ENCODE results near the gene WIPI1.
A peak's percentile ranks its signal among the peaks of the same experiment; 100 is the strongest.
"Not testable (repeated sequence)": the region's sequence is repeated elsewhere in the genome, so short reads cannot be mapped to it uniquely, and the experiment has no call there.

Gene WIPI1

GRCh38 chr17:68384941-68385340 lies 72.4 kb downstream of the WIPI1 start:
- intact Hi-C loops (cut with micrococcal nuclease): no loop called here
- Mint-ChIP-seq H3K4me3 (no peak overlapping the region), H3K27me3 (no peaks in the 10 kb centered on the region), H3K9me3 (no peaks in the 10 kb centered on the region), H3K4me1 (ENCODE audit: low read depth) (peaks cover 43% of the 10 kb centered on the region), H3K36me3 (ENCODE audit: low read depth) (no peaks in the 10 kb centered on the region), H3K27ac (no peak overlapping the region)

DNA sequence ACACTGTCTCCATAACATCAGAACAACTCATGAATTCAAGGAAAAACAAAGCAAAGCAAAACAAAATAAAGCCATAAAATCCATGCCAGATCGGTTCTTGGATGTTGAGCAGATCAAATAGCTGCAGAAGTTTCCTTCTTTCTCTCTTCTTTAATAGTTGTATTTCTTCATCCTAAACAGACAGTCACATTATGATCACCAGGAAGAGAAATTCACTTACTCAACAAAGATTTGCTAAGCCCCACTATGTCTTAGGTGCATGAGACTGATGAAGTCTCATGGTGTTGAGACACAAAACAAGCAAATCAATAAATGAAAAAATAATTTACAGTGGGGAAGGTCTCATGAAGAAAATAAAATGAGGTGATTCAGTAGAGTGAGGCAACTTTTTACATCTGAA lies 72.8 kb downstream of the WIPI1 start:
- Mint-ChIP-seq H3K27me3 (no peaks in the 10 kb centered on the region), H3K4me1 (ENCODE audit: low read depth) (peaks cover 41% of the 10 kb centered on the region), H3K4me3 (no peak overlapping the region), H3K27ac (no peak overlapping the region), H3K9me3 (no peaks in the 10 kb centered on the region), H3K36me3 (ENCODE audit: low read depth) (no peaks in the 10 kb centered on the region)
- intact Hi-C loops (cut with micrococcal nuclease): no loop called here

- no peaks in the 10 kb centered on the region for H3K9me3 Mint-ChIP-seq
- intact Hi-C loops (cut with micrococcal nuclease): no loop called here
- H3K27ac Mint-ChIP-seq: no peak overlapping the region
- H3K4me3 Mint-ChIP-seq: no peak overlapping the region
- peaks cover 38% of the 10 kb centered on the region for H3K4me1 Mint-ChIP-seq (ENCODE audit: low read depth)
- H3K36me3 Mint-ChIP-seq (ENCODE audit: low read depth): no peaks in the 10 kb centered on the region
- no peaks in the 10 kb centered on the region for H3K27me3 Mint-ChIP-seq
Observed at GRCh38 chr17:68383443-68384321, 73.6 kb downstream of the WIPI1 start.

- H3K27me3 Mint-ChIP-seq: no peaks in the 10 kb centered on the region
- no peaks in the 10 kb centered on the region for H3K36me3 Mint-ChIP-seq (ENCODE audit: low read depth)
- H3K4me3 Mint-ChIP-seq: no peak overlapping the region
- intact Hi-C loops (cut with micrococcal nuclease): no loop called here
- no peaks in the 10 kb centered on the region for H3K9me3 Mint-ChIP-seq
- H3K4me1 Mint-ChIP-seq (ENCODE audit: low read depth): peaks cover 44% of the 10 kb centered on the region
- no peak overlapping the region for H3K27ac Mint-ChIP-seq
Observed at GRCh38 chr17:68383120-68383442, 74.2 kb downstream of the WIPI1 start.

- Mint-ChIP-seq H3K27me3 (no peaks in the 10 kb centered on the region), H3K27ac (no peak overlapping the region), H3K4me1 (ENCODE audit: low read depth) (peaks cover 49% of the 10 kb centered on the region), H3K9me3 (no peaks in the 10 kb centered on the region), H3K36me3 (ENCODE audit: low read depth) (no peaks in the 10 kb centered on the region), H3K4me3 (no peak overlapping the region)
- intact Hi-C loops (cut with micrococcal nuclease): no loop called here
Observed at GRCh38 chr17:68382582-68383085, 74.7 kb downstream of the WIPI1 start.

DNA sequence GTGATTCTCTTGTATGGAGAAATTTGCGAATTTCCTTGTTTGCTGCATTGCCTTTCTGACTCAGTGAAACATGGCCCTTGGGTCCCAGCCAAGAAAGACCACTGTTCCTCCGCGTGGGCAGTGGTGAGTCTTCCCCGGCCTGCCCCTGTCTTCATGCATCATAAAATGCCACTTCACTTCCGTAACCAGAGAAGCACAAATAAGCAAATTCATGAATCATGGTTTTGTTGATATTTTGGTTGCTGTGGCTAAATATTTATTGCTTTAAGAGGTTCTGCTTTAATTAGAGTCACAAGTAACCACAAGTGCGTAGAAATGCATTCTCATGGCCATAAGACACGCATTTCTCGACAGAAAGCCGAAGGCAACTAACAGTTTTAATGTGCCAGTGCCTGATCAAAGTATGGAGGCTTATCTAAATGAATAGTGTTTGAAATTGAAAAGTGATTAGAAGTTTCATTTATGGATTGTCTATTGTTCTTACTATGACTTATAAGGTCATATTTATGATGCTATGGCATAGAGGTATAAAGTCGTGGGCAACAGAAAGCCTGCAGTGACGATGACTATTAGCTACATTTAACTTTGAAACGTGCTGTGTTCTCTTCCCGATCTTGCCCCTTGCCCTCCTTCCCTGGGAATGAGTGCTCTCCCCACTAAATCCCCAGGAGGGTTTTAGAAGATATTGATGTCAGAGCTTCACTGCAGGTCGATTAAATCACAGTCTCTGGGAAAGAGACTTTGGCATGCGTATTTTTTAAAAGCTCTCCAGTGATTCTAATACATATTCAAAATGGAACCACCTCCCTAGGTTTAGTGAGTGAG lies 76.0 kb downstream of the WIPI1 start:
- no peak overlapping the region for H3K4me3 Mint-ChIP-seq
- H3K36me3 Mint-ChIP-seq (ENCODE audit: low read depth): no peaks in the 10 kb centered on the region
- peaks cover 49% of the 10 kb centered on the region for H3K4me1 Mint-ChIP-seq (ENCODE audit: low read depth)
- peak overlapping the region; percentile 76 for H3K27ac Mint-ChIP-seq
- H3K27me3 Mint-ChIP-seq: no peaks in the 10 kb centered on the region
- H3K9me3 Mint-ChIP-seq: no peaks in the 10 kb centered on the region
- intact Hi-C loops (cut with micrococcal nuclease): no loop called here

DNA sequence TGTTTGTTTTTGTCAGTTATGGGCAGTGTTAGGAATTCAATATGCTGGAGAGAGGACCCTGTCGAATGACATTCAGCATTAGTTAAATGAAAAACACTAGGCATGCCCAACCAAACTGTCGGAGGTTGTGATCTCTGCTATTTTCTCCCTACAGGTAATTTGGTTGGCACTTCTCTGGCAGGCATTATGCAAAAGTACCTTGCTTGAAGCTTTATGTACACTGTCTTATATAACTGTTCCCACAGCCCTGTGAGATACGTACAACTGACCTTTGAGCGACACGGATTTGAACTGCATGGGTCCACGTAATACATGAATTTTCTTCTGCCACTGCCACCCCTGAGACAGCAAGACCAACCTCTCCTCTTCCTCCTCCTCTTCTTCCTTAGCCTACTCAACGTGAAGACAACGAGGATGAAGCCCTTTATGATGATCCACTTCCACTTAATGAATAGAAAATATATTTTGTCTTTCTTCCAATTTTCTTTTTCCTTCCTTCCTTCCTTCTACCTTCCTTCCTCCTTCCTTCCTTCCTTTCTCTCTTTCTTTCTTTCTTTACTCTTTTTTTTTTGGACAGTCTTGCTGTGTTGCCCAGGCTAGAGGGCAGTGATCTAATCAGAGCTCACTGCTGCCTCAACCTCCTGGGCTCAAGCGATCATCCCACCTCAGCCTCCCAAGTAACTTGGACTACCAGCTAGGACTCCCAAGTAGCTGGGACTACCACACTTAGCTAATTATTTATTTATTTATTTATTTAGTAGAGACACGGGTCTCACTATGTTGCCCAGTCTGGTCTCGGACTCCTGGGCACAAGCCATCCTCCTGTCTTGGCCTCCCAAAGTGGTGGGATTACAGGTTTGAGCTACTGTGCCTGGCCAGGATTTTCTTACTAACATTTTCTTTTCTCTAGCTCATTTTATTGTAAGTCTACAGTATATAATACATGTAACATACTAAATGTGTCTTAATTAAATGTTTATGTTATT lies 77.3 kb downstream of the WIPI1 start:
- H3K4me1 Mint-ChIP-seq (ENCODE audit: low read depth): peaks cover 49% of the 10 kb centered on the region
- no peak overlapping the region for H3K27ac Mint-ChIP-seq
- no peak overlapping the region for H3K4me3 Mint-ChIP-seq
- intact Hi-C loops (cut with micrococcal nuclease): loop anchor here (2.0 kb wide), 1 partner anchor 91 kb away; no protein-coding TSS in a partner anchor
- no peaks in the 10 kb centered on the region for H3K27me3 Mint-ChIP-seq
- no peaks in the 10 kb centered on the region for H3K36me3 Mint-ChIP-seq (ENCODE audit: low read depth)
- H3K9me3 Mint-ChIP-seq: no peaks in the 10 kb centered on the region

DNA sequence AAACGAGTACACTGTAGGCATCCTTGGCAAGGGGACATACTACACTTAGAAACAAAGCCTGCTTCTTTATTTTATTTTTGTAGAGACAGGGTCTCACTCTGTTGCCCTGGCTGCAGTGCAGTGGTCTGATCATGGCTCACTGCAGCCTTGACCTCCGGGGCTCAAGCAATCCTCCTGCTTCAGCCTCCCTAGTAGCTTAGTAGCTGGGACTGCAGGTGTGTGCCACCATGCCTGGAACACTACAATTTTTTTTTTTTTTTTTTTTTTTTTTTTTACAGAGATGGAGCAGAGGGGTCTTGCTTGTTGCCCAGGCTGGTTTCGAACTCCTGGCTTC lies 78.2 kb downstream of the WIPI1 start:
- intact Hi-C loops (cut with micrococcal nuclease): loop anchor here (2.0 kb wide), 1 partner anchor 90 kb away; no protein-coding TSS in a partner anchor
- no peaks in the 10 kb centered on the region for H3K27me3 Mint-ChIP-seq
- H3K36me3 Mint-ChIP-seq (ENCODE audit: low read depth): no peaks in the 10 kb centered on the region
- H3K4me3 Mint-ChIP-seq: no peak overlapping the region
- peaks cover 44% of the 10 kb centered on the region for H3K4me1 Mint-ChIP-seq (ENCODE audit: low read depth)
- peak overlapping the region; percentile 55 for H3K27ac Mint-ChIP-seq
- H3K9me3 Mint-ChIP-seq: no peaks in the 10 kb centered on the region

GRCh38 chr17:68378268-68379176 lies 78.8 kb downstream of the WIPI1 start:
- peak overlapping the region; percentile 5 for H3K4me3 Mint-ChIP-seq
- H3K9me3 Mint-ChIP-seq: no peaks in the 10 kb centered on the region
- no peaks in the 10 kb centered on the region for H3K27me3 Mint-ChIP-seq
- H3K36me3 Mint-ChIP-seq (ENCODE audit: low read depth): no peaks in the 10 kb centered on the region
- peaks cover 38% of the 10 kb centered on the region for H3K4me1 Mint-ChIP-seq (ENCODE audit: low read depth)
- peak overlapping the region; percentile 55 for H3K27ac Mint-ChIP-seq
- intact Hi-C loops (cut with micrococcal nuclease): loop anchor here (2.0 kb wide), 1 partner anchor 90 kb away; no protein-coding TSS in a partner anchor

DNA sequence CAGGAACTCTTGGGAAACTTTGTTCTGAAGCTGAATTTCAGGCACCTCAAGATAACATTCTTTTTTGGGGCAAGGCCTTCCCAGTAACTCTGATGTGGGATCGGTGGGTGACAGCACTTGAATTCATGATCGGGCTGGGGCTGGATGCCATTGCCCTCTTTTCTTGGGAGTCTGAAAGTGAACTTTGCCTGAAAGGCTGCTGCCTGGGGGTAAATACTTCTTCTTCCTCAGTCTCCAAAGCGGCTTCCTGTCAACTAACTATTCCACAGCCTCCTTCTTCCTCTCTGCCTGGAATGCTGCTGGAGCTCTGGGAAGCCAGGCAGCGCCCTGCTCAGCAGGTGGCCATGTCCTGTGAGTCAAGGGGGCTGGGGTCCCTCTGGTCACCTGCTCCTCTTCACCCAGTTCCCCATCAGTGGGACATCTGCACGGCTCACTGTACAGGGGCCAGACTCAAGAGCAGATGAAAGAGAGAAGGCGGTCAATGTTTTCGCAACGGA lies 79.5 kb downstream of the WIPI1 start:
- H3K36me3 Mint-ChIP-seq (ENCODE audit: low read depth): no peaks in the 10 kb centered on the region
- H3K4me3 Mint-ChIP-seq: peak overlapping the region; percentile 51
- H3K9me3 Mint-ChIP-seq: no peaks in the 10 kb centered on the region
- peak overlapping the region; percentile 55 for H3K27ac Mint-ChIP-seq
- peaks cover 35% of the 10 kb centered on the region for H3K4me1 Mint-ChIP-seq (ENCODE audit: low read depth)
- intact Hi-C loops (cut with micrococcal nuclease): loop anchor here (2.0 kb wide), 1 partner anchor 89 kb away; no protein-coding TSS in a partner anchor
- H3K27me3 Mint-ChIP-seq: no peaks in the 10 kb centered on the region

- Mint-ChIP-seq H3K36me3 (ENCODE audit: low read depth) (peaks cover 14% of the 10 kb centered on the region), H3K4me1 (ENCODE audit: low read depth) (peaks cover 26% of the 10 kb centered on the region)
- H3K4me3 Mint-ChIP-seq; intact Hi-C loops (cut with micrococcal nuclease); H3K27ac Mint-ChIP-seq; H3K9me3 Mint-ChIP-seq; H3K27me3 Mint-ChIP-seq: not testable (repeated sequence)
Observed at GRCh38 chr17:68376178-68376577, 81.1 kb downstream of the WIPI1 start.

DNA sequence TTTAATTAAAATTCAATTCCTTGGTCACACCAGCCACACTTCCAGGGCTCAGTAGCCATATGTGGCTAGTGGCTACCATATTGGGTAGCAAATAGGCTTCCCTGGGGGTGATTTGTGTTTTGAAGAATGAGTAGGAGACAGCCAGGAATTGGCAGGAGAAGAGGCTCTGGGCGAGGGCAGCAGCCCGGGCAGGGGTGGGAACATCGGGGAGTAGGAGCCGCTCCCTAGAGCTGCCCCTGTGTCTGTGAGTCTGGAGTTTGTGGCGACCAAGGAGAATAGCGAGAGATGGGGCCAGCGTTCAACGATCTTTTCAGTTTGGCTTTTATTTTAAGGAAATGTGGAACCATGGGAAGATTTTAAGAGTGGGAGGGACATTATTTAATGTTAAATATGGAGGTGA lies 81.7 kb downstream of the WIPI1 start:
- no peak overlapping the region for H3K27ac Mint-ChIP-seq
- no peak overlapping the region for H3K4me3 Mint-ChIP-seq
- intact Hi-C loops (cut with micrococcal nuclease): no loop called here
- no peaks in the 10 kb centered on the region for H3K27me3 Mint-ChIP-seq
- H3K4me1 Mint-ChIP-seq (ENCODE audit: low read depth): peaks cover 20% of the 10 kb centered on the region
- peaks cover 9% of the 10 kb centered on the region for H3K9me3 Mint-ChIP-seq
- peaks cover 20% of the 10 kb centered on the region for H3K36me3 Mint-ChIP-seq (ENCODE audit: low read depth)
